DOHH2 (cell line): ENCODE data around the gene CALHM1.

Source experiments
- H3F3A ChIP-seq: fragments of 200-600 bp; sonication (generic), shearing (Covaris generic); 2 replicates; pipeline ENCODE4 v1.6.0; 2016; ENCODE audit warnings: antibody characterized with exemption, mild to moderate bottlenecking; ENCODE audit not compliant: control insufficient read depth, insufficient read depth
- H3K27ac ChIP-seq: fragments of 200-600 bp; sonication (generic); 2 replicates; pipeline ENCODE4 v1.5.1; 2014; ENCODE audit warnings: low read depth, mild to moderate bottlenecking, low read length, moderate library complexity
- H3K27me3 ChIP-seq: fragments of 200-600 bp; sonication (generic); 2 replicates; pipeline ENCODE4 v1.6.1; 2014; ENCODE audit warnings: mild to moderate bottlenecking, low read length, mixed read lengths; ENCODE audit not compliant: control insufficient read depth
- H3K36me3 ChIP-seq: fragments of 200-600 bp; sonication (generic); 2 replicates; pipeline ENCODE4 v1.6.1; 2014; ENCODE audit warnings: mild to moderate bottlenecking, low read length, moderate library complexity, mixed read lengths; ENCODE audit not compliant: control insufficient read depth
- H3K4me1 ChIP-seq: fragments of 200-600 bp; sonication (generic); 2 replicates; pipeline ENCODE4 v1.6.1; 2014; ENCODE audit warnings: mild to moderate bottlenecking, low read length, mixed read lengths; ENCODE audit not compliant: control insufficient read depth
- H3K4me2 ChIP-seq: fragments of 200-600 bp; sonication (generic); 2 replicates; pipeline ENCODE4 v1.6.0; 2014; ENCODE audit warnings: mild to moderate bottlenecking, low read length, moderate library complexity
- H3K4me3 ChIP-seq: fragments of 200-600 bp; sonication (generic); 2 replicates; pipeline ENCODE4 v1.5.1; 2014; ENCODE audit warnings: mild to moderate bottlenecking, low read length, mixed read lengths
- H3K79me2 ChIP-seq: fragments of 200-600 bp; sonication (generic); 2 replicates; pipeline ENCODE4 v1.6.1; 2014; ENCODE audit warnings: mild to moderate bottlenecking, low read length, mixed read lengths; ENCODE audit not compliant: control insufficient read depth
- H3K9me2 ChIP-seq: fragments of 200-600 bp; sonication (generic); replicated peaks from 2 replicates; pipeline ENCODE4 v1.6.1; 2014; ENCODE audit warnings: mild to moderate bottlenecking, low read length, mixed read lengths; ENCODE audit not compliant: control insufficient read depth
- H3K9me3 ChIP-seq: fragments of 200-600 bp; sonication (generic); 2 replicates; pipeline ENCODE4 v1.6.1; 2014; ENCODE audit warnings: antibody characterized with exemption, low read length, mixed read lengths; ENCODE audit not compliant: control insufficient read depth, insufficient read depth
- H4K20me1 ChIP-seq: fragments of 200-600 bp; sonication (generic); 2 replicates; pipeline ENCODE4 v1.6.0; 2014; ENCODE audit warnings: low read depth, mild to moderate bottlenecking, antibody characterized with exemption, low read length, moderate library complexity; ENCODE audit not compliant: control insufficient read depth, insufficient read depth
- CTCF ChIP-seq: fragments of 200-600 bp; sonication (generic); IDR thresholded peaks from one replicate; pipeline ENCODE4 v1.5.1; 2014; ENCODE audit warnings: antibody characterized with exemption, mild to moderate bottlenecking, low read depth, low read length; ENCODE audit not compliant: poor library complexity, severe bottlenecking
- EZH2phosphoT487 ChIP-seq: fragments of 200-600 bp; sonication (generic); IDR thresholded peaks from 2 replicates; pipeline ENCODE4 v1.6.1; 2017; ENCODE audit warnings: borderline replicate concordance, mild to moderate bottlenecking, antibody characterized with exemption, low read length, moderate library complexity, mixed read lengths

CALHM1 gene

GRCh38 chr10:103497161-103497915 is 38.6 kb upstream of the CALHM1 start:
- Histone ChIP-seq H3K79me2 (no peaks in the 10 kb centered on the region), H3K4me1 (peaks cover 10% of the 10 kb centered on the region), H3K9me2 (no peaks in the 10 kb centered on the region), H4K20me1 (no peaks in the 10 kb centered on the region), H3K4me3 (no peak overlapping the region), H3F3A (no peaks in the 10 kb centered on the region), H3K36me3 (no peaks in the 10 kb centered on the region), H3K9me3 (no peaks in the 10 kb centered on the region), H3K4me2 (no peak overlapping the region), H3K27ac (no peak overlapping the region), H3K27me3 (peaks cover 68% of the 10 kb centered on the region)
- TF ChIP-seq EZH2phosphoT487 (no peak), CTCF (no peak)

DNA sequence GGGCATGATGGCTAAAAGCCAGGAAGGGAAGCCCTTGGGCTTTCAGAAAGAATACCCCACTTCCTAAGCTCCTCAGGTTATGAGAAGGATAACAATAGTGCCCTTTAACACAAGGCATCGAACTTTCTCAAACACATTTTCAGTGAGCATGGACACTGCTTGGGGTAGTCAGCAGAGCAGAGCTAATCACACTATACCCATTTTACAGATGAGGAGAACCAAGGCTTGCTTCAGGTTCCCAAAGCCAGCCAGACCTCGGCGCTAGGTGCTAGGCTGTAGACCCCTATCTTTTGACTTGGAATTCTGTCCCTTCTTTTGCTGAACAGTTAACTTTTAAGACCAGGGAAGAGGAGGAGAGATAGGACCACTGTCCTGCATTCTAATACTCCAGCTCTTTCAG is 36.6 kb upstream of the CALHM1 start:
- Histone ChIP-seq H3K27ac (no peak overlapping the region), H3F3A (no peaks in the 10 kb centered on the region), H3K9me2 (no peaks in the 10 kb centered on the region), H4K20me1 (no peaks in the 10 kb centered on the region), H3K79me2 (no peaks in the 10 kb centered on the region), H3K4me3 (no peak overlapping the region), H3K27me3 (peaks cover 68% of the 10 kb centered on the region), H3K9me3 (no peaks in the 10 kb centered on the region), H3K36me3 (no peaks in the 10 kb centered on the region), H3K4me1 (peaks cover 17% of the 10 kb centered on the region), H3K4me2 (no peak overlapping the region)
- TF ChIP-seq EZH2phosphoT487 (no peak), CTCF (no peak)

- no peaks in the 10 kb centered on the region for H3K36me3 ChIP-seq
- peak overlapping the region; percentile 61 for H3K4me3 ChIP-seq
- no peak overlapping the region for H3K27ac ChIP-seq
- H3K4me2 ChIP-seq: peak overlapping the region; percentile 70
- H3K4me1 ChIP-seq: peaks cover 18% of the 10 kb centered on the region
- TF ChIP-seq EZH2phosphoT487: peak; percentile 63; the same call in 1 of the 2 replicates
- no peak for TF ChIP-seq CTCF
- H3K9me3 ChIP-seq: no peaks in the 10 kb centered on the region
- H3K9me2 ChIP-seq: no peaks in the 10 kb centered on the region
- H3K79me2 ChIP-seq: no peaks in the 10 kb centered on the region
- H4K20me1 ChIP-seq: no peaks in the 10 kb centered on the region
- H3F3A ChIP-seq: no peaks in the 10 kb centered on the region
- peaks cover 60% of the 10 kb centered on the region for H3K27me3 ChIP-seq
Observed at GRCh38 chr10:103493916-103494877, 35.5 kb upstream of the CALHM1 start.
